PC-3 (cell line): Measurements from ENCODE around the gene MAPK1.

Source experiments
- CTCF ChIP-seq: fragments of 300-600 bp; sonication (generic); conservative IDR thresholded peaks from 2 replicates; pipeline ENCODE4 v1.5.1; 2017; ENCODE audit warnings: antibody characterized with exemption, low read depth, mild to moderate bottlenecking, low read length
- EZH2 ChIP-seq: fragments of 300-600 bp; sonication (generic); IDR thresholded peaks from one replicate; pipeline ENCODE4 v1.6.1; 2017; ENCODE audit warnings: antibody characterized with exemption, mild to moderate bottlenecking, low read length; ENCODE audit not compliant: unreplicated experiment

- no peak for TF ChIP-seq CTCF
- TF ChIP-seq EZH2: no peak
Observed at GRCh38 chr22:21868651-21869050, 1.2 kb upstream of the MAPK1 start.
